ENCODE data around the gene INHBA. TPM values are rescaled to one million over a fixed set of nuclear protein-coding genes. Genes with fewer than 3 reads are reported as not detected.

Gene INHBA
- total and polyA plus RNA-seq, 2 of the 4 experiments (the other 2 are of a cell fraction): 60.2 to 112 TPM

DNA sequence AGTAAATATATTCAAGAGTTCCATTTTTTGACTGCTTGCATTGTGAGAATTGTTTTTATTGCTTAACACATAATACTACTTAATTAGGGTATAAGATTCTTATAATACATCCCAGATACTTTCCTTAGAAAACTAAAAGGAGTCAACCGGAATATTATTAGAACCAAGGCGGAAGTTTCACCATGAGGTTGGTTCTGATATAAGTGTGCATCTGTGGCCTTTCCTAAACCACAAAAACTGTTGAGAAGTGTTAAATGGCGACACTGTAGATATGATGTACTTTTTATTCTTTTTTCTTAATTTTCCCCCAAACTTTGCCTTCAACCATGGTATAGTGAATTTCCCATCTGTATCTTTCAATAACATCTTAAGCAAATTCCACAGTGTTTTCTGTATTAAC, 32.3 kb upstream of the INHBA start:
- no peaks in the 10 kb centered on the region for H3K27me3 ChIP-seq (ENCODE audit: control insufficient read depth, insufficient read depth, low read length)
- CTCF ChIA-PET: no interaction called here
- intact Hi-C loops (cut with micrococcal nuclease): loop anchor here (10.0 kb wide), 1 partner anchor 1500 kb away; no protein-coding TSS in a partner anchor
- H3K36me3 ChIP-seq (ENCODE audit: control insufficient read depth, insufficient read depth, low read length): no peaks in the 10 kb centered on the region
- H2BK15ac ChIP-seq (ENCODE audit: low read depth, low read length): no peak overlapping the region
- H3K9me1 ChIP-seq (ENCODE audit: insufficient read depth, low read length): peaks cover 7% of the 10 kb centered on the region
- dilution Hi-C loops (cut with HindIII; ENCODE audit: low sequenced_read_pairs, unreplicated experiment): no loop called here
- H4K5ac ChIP-seq (ENCODE audit: low read depth, low read length): no peak overlapping the region
- TF ChIP-seq CEBPB (IDR thresholded peaks at IDR 0.05; ENCODE audit: low read depth, low read length) (no peak), MAZ (IDR thresholded peaks at IDR 0.05; ENCODE audit: borderline replicate concordance, low read depth, low read length) (no peak), SMC3 (IDR thresholded peaks at IDR 0.05; ENCODE audit: low read depth, low read length) (no peak), NFE2L2 (IDR thresholded peaks at IDR 0.05; ENCODE audit: low read depth, low read length) (no peak), MAFK (IDR thresholded peaks at IDR 0.05; ENCODE audit: low read depth, low read length) (no peak)
- TF ChIP-seq, protein P1, sequence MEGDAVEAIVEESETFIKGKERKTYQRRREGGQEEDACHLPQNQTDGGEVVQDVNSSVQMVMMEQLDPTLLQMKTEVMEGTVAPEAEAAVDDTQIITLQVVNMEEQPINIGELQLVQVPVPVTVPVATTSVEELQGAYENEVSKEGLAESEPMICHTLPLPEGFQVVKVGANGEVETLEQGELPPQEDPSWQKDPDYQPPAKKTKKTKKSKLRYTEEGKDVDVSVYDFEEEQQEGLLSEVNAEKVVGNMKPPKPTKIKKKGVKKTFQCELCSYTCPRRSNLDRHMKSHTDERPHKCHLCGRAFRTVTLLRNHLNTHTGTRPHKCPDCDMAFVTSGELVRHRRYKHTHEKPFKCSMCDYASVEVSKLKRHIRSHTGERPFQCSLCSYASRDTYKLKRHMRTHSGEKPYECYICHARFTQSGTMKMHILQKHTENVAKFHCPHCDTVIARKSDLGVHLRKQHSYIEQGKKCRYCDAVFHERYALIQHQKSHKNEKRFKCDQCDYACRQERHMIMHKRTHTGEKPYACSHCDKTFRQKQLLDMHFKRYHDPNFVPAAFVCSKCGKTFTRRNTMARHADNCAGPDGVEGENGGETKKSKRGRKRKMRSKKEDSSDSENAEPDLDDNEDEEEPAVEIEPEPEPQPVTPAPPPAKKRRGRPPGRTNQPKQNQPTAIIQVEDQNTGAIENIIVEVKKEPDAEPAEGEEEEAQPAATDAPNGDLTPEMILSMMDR (conservative IDR thresholded peaks at IDR 0.05; ENCODE audit: low read depth, low read length): no peak
- TF ChIP-seq, protein P2, sequence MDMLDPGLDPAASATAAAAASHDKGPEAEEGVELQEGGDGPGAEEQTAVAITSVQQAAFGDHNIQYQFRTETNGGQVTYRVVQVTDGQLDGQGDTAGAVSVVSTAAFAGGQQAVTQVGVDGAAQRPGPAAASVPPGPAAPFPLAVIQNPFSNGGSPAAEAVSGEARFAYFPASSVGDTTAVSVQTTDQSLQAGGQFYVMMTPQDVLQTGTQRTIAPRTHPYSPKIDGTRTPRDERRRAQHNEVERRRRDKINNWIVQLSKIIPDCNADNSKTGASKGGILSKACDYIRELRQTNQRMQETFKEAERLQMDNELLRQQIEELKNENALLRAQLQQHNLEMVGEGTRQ (IDR thresholded peaks at IDR 0.05; ENCODE audit: low read depth, low read length): no peak
- DNase-seq (no peak), ATAC-seq (ENCODE audit: low read depth) (no peak)
- no peaks in the 10 kb centered on the region for H3K9me3 ChIP-seq (ENCODE audit: control insufficient read depth, insufficient read depth, low read length)
- no peak overlapping the region for H3K4me2 ChIP-seq (ENCODE audit: low read depth, low read length)
- H3K4ac ChIP-seq (ENCODE audit: low read depth, low read length): no peak overlapping the region
- H2AK9ac ChIP-seq (replicated peaks; ENCODE audit: low read depth, low read length, poor library complexity): no peak overlapping the region
- H3K56ac ChIP-seq (ENCODE audit: extremely low read depth, insufficient read depth, low read length): no peak overlapping the region
- H3K9ac ChIP-seq (ENCODE audit: low read depth, low read length): no peak overlapping the region
- no CpG with 5 or more reads among the region's 3 CpGs for WGBS, 2 experiments (ENCODE audit: extremely low coverage in 2 of 2, insufficient read length in 1 of 2)
- H3K23ac ChIP-seq (ENCODE audit: low read depth, low read length): no peak overlapping the region
- in situ Hi-C loops (cut with MboI; ENCODE audit: low sequenced_read_pairs): no loop called here
- no peak overlapping the region for H2AK5ac ChIP-seq (ENCODE audit: low read depth, low read length)
- no peak overlapping the region for H3K18ac ChIP-seq (ENCODE audit: low read depth, low read length)
- no peak overlapping the region for H2BK5ac ChIP-seq (ENCODE audit: low read depth, low read length, poor library complexity, severe bottlenecking)
- no peaks in the 10 kb centered on the region for H4K20me1 ChIP-seq (ENCODE audit: insufficient read depth, low read length)
- no peak overlapping the region for H2BK120ac ChIP-seq (ENCODE audit: low read depth, low read length)
- H4K91ac ChIP-seq (ENCODE audit: insufficient read depth, low read depth, low read length): no peak overlapping the region
- H3K4me3 ChIP-seq (ENCODE audit: insufficient read depth, low read depth, low read length): no peak overlapping the region
- H2BK20ac ChIP-seq (ENCODE audit: low read depth, low read length): no peak overlapping the region
- POLR2A ChIA-PET (ENCODE audit: unreplicated experiment): no interaction called here
- no peak overlapping the region for H2AFZ ChIP-seq (replicated peaks; ENCODE audit: low read length, poor library complexity)
- BruUV-seq (replicated peaks): no TSS peak
- H4K8ac ChIP-seq (ENCODE audit: low read depth in 2 of 2, low read length in 2 of 2): no peak overlapping the region
- H3K4me1 ChIP-seq (ENCODE audit: control insufficient read depth, insufficient read depth, low read length): peaks cover 2% of the 10 kb centered on the region
- no peaks in the 10 kb centered on the region for H3K79me1 ChIP-seq (ENCODE audit: low read depth in 1 of 2, low read length in 2 of 2)
- H3K14ac ChIP-seq (replicated peaks; ENCODE audit: low read depth, low read length): no peak overlapping the region
- H3K27ac ChIP-seq (ENCODE audit: insufficient read depth, low read length): no peak overlapping the region

Data from IMR-90 (cell line).